CD8-positive, alpha-beta memory T cell (primary cell): ENCODE measurements around the gene RHOJ. TPM values are rescaled to one million over a fixed set of nuclear protein-coding genes. Genes with fewer than 3 reads are reported as not detected.

Experiments used
- CTCF ChIA-PET: fragments of 350-600 bp; sonication (Branson Sonifier 250); formaldehyde crosslinking; loops from one replicate; lab custom pipeline; 2021; ENCODE audit warnings: antibody characterized with exemption; lab: Charles Lee
- POLR2A ChIA-PET: fragments of 350-600 bp; sonication (Branson Sonifier 250); formaldehyde crosslinking; loops from one replicate; lab custom pipeline; 2021; ENCODE audit warnings: antibody characterized with exemption; lab: Charles Lee
- DNase-seq, 5 donors: peaks; one replicate each; pipeline versions ENCODE4 v3.0.0 to v3.0.0-alpha.2; 2020 to 2022; ENCODE audit warnings: mixed read lengths in 1 of 5
- H3K27ac ChIP-seq: one replicate; pipeline ENCODE4 v1.7.0; 2013; ENCODE audit warnings: low read depth, mild to moderate bottlenecking, low read length, moderate library complexity
- H3K27me3 ChIP-seq: 2 replicates; pipeline ENCODE4 v1.7.0; 2013; ENCODE audit warnings: low read length, mild to moderate bottlenecking; ENCODE audit not compliant: insufficient read depth, poor library complexity, severe bottlenecking
- H3K36me3 ChIP-seq: 2 replicates; pipeline ENCODE4 v1.7.0; 2013; ENCODE audit warnings: mild to moderate bottlenecking, low read length, moderate library complexity; ENCODE audit not compliant: insufficient read depth
- H3K4me1 ChIP-seq: 2 replicates; pipeline ENCODE4 v1.7.0; 2013; ENCODE audit warnings: mild to moderate bottlenecking, low read length, moderate library complexity; ENCODE audit not compliant: insufficient read depth
- H3K4me3 ChIP-seq: 2 replicates; pipeline ENCODE4 v1.7.0; 2013; ENCODE audit warnings: mild to moderate bottlenecking, low read length
- H3K9me3 ChIP-seq: 2 replicates; pipeline ENCODE4 v1.7.0; 2013; ENCODE audit warnings: mild to moderate bottlenecking, low read length
- H3K27ac Mint-ChIP-seq, 8 donors: one replicate each; pipeline ENCODE4 v1.8.0; 2020 to 2021; ENCODE audit warnings: mixed read lengths in 8 of 8, mild to moderate bottlenecking in 6 of 8, inconsistent platforms in 3 of 8, moderate library complexity in 3 of 8
- H3K27me3 Mint-ChIP-seq, 2 donors: one replicate each; pipeline ENCODE4 v1.8.0; 2020 to 2021; ENCODE audit warnings: mixed read lengths in 2 of 2, mild to moderate bottlenecking in 1 of 2, moderate library complexity in 1 of 2
- H3K36me3 Mint-ChIP-seq, 3 donors: one replicate each; pipeline ENCODE4 v1.8.0; 2020 to 2021; ENCODE audit warnings: mixed read lengths in 3 of 3, inconsistent platforms in 1 of 3, mild to moderate bottlenecking in 1 of 3
- H3K4me1 Mint-ChIP-seq, 3 donors: one replicate each; pipeline ENCODE4 v1.8.0; 2020 to 2021; ENCODE audit warnings: mixed read lengths in 3 of 3, inconsistent platforms in 1 of 3, mild to moderate bottlenecking in 1 of 3
- H3K4me3 Mint-ChIP-seq, 7 donors: one replicate each; pipeline ENCODE4 v1.8.0; 2020 to 2021; ENCODE audit warnings: mixed read lengths in 7 of 7, mild to moderate bottlenecking in 6 of 7, moderate library complexity in 4 of 7, inconsistent platforms in 2 of 7
- H3K9me3 Mint-ChIP-seq, 5 donors: one replicate each; pipeline ENCODE4 v1.8.0; 2020 to 2022; ENCODE audit warnings: mixed read lengths in 5 of 5, mild to moderate bottlenecking in 3 of 5, moderate library complexity in 2 of 5, inconsistent platforms in 1 of 5
- polyA plus RNA-seq: library from polyadenylated mRNA; unstranded; fragments of 300-500 nt; fragmentation: Illumina TruSeq; gene quantifications from one replicate; pipeline ENCODE4 v1.2.3, GENCODE V29; 2021
- total RNA-seq, 2 experiments: library from RNA; stranded (reverse); gene quantifications; one replicate each; pipeline ENCODE4 v1.2.3, GENCODE V29; 2021

Gene RHOJ
- total and polyA plus RNA-seq, 3 experiments from 2014 or later, result not detected

- Histone ChIP-seq H3K4me3 (no peak overlapping the region), H3K36me3 (no peaks in the 10 kb centered on the region), H3K27me3 (no peaks in the 10 kb centered on the region), H3K27ac (no peak overlapping the region), H3K4me1 (no peaks in the 10 kb centered on the region), H3K9me3 (no peaks in the 10 kb centered on the region)
- POLR2A ChIA-PET, result no interaction called here
- H3K36me3 Mint-ChIP-seq, result no peaks in the 10 kb centered on the region
- no peak overlapping the region for H3K4me3 Mint-ChIP-seq
- peaks cover 0 to 2% of the 10 kb centered on the region in 2 donors for H3K27me3 Mint-ChIP-seq
- no peak overlapping the region for H3K27ac Mint-ChIP-seq
- peaks cover 0 to 1% (median 0%) of the 10 kb centered on the region in 5 donors for H3K9me3 Mint-ChIP-seq
- no peaks in the 10 kb centered on the region for H3K4me1 Mint-ChIP-seq
- CTCF ChIA-PET, result no interaction called here
- DNase-seq, result no peak
Observed at GRCh38 chr14:63175531-63175930, 28.7 kb upstream of the RHOJ start.

DNA sequence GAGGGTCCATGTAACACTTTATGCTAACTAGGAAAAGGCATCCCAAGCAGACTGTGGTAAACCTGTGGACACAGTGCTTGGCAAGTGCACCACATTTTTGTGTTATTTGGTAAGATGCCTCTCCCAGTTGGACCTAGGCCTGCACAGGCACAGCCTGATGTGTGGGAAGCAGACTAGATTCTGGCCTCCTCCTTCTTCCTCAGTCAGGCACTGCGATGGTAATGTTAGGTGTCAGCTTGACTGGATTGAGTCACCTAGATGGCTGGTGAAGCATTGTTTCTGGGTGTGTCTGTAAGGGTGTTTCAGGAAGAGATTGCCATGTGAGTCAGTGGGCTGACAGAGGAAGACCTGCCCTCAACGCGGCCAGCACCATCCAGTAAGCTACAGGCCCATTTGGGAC lies 25.3 kb upstream of the RHOJ start:
- H3K9me3 Mint-ChIP-seq, result peaks cover 0 to 5% (median 0%) of the 10 kb centered on the region in 5 donors
- H3K4me1 Mint-ChIP-seq, result no peaks in the 10 kb centered on the region
- no peaks in the 10 kb centered on the region for H3K27me3 ChIP-seq
- POLR2A ChIA-PET, result no interaction called here
- no peak overlapping the region for H3K27ac Mint-ChIP-seq
- H3K27me3 Mint-ChIP-seq, result peaks cover 2 to 10% of the 10 kb centered on the region in 2 donors
- no peak overlapping the region for H3K27ac ChIP-seq
- CTCF ChIA-PET, result no interaction called here
- DNase-seq, result no peak
- H3K4me3 Mint-ChIP-seq, result no peak overlapping the region
- no peaks in the 10 kb centered on the region for H3K36me3 ChIP-seq
- no peaks in the 10 kb centered on the region for H3K4me1 ChIP-seq
- H3K4me3 ChIP-seq, result no peak overlapping the region
- H3K36me3 Mint-ChIP-seq, result no peaks in the 10 kb centered on the region
- no peaks in the 10 kb centered on the region for H3K9me3 ChIP-seq

DNA sequence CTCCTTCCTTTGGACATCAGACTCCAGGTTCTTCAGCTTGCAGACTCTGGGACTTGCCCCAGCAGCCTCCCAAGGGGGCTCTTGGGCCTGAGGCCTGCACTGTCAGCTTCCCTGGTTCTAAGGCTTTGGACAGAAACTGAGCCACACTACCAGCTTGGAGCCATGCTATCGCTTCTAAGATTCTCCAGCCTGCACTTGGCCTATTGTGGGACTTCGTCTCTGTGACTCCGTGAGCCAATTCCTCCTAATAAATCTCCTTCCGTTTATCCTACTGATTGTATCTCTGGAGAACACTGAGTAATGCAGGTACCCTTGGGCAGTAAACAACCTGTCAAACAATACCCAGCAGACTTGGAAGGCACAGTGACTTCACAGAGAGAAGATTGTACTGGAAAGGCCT lies 24.9 kb upstream of the RHOJ start:
- Histone ChIP-seq H3K9me3 (no peaks in the 10 kb centered on the region), H3K4me1 (no peaks in the 10 kb centered on the region), H3K27ac (no peak overlapping the region), H3K36me3 (no peaks in the 10 kb centered on the region), H3K4me3 (no peak overlapping the region), H3K27me3 (no peaks in the 10 kb centered on the region)
- no peak for DNase-seq
- no peaks in the 10 kb centered on the region for H3K4me1 Mint-ChIP-seq
- no peak overlapping the region for H3K27ac Mint-ChIP-seq
- H3K4me3 Mint-ChIP-seq, result no peak overlapping the region
- peaks cover 0 to 5% (median 0%) of the 10 kb centered on the region in 5 donors for H3K9me3 Mint-ChIP-seq
- CTCF ChIA-PET, result no interaction called here
- POLR2A ChIA-PET, result no interaction called here
- H3K36me3 Mint-ChIP-seq, result no peaks in the 10 kb centered on the region
- peaks cover 2 to 13% of the 10 kb centered on the region in 2 donors for H3K27me3 Mint-ChIP-seq

DNA sequence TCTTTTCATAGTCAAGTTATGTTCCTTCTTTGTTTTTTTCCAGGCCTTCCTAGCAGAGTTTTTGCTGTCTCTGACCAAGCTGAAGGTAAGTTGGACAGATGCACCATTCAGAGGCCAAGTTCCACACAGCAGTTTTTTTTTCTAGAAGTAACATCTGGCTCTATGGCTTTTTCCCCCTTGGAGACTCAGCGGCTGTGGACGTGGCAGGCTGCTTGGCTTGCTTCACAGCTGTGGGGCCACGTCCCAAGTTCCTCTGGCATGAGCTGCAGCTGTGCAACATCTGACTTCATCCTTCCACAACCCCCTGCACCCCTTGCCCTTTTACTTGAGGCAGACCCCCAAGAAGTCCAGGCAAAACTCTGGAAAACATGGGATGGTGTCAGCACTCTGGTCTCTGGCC lies 24.2 kb upstream of the RHOJ start:
- ChIA-PET CTCF (no interaction called here), POLR2A (no interaction called here)
- Histone ChIP-seq H3K27ac (no peak overlapping the region), H3K27me3 (no peaks in the 10 kb centered on the region), H3K4me1 (no peaks in the 10 kb centered on the region), H3K9me3 (no peaks in the 10 kb centered on the region), H3K4me3 (no peak overlapping the region), H3K36me3 (no peaks in the 10 kb centered on the region)
- Mint-ChIP-seq H3K4me1 (no peaks in the 10 kb centered on the region), H3K4me3 (no peak overlapping the region), H3K36me3 (no peaks in the 10 kb centered on the region), H3K9me3 (peaks cover 0 to 5% (median 0%) of the 10 kb centered on the region in 5 donors), H3K27ac (no peak overlapping the region), H3K27me3 (peaks cover 2 to 13% of the 10 kb centered on the region in 2 donors)
- DNase-seq, result no peak

GRCh38 chr14:63182968-63183367 lies 21.3 kb upstream of the RHOJ start:
- H3K27me3 ChIP-seq, result no peaks in the 10 kb centered on the region
- no peaks in the 10 kb centered on the region for H3K4me1 ChIP-seq
- H3K36me3 ChIP-seq, result no peaks in the 10 kb centered on the region
- Mint-ChIP-seq H3K4me1 (no peaks in the 10 kb centered on the region), H3K27ac (no peak overlapping the region), H3K27me3 (peaks cover 2 to 16% of the 10 kb centered on the region in 2 donors), H3K4me3 (no peak overlapping the region), H3K9me3 (peaks cover 0 to 5% (median 0%) of the 10 kb centered on the region in 5 donors), H3K36me3 (no peaks in the 10 kb centered on the region)
- H3K9me3 ChIP-seq, result no peaks in the 10 kb centered on the region
- no peak overlapping the region for H3K27ac ChIP-seq
- DNase-seq, result no peak
- ChIA-PET POLR2A (no interaction called here), CTCF (no interaction called here)
- H3K4me3 ChIP-seq, result no peak overlapping the region

GRCh38 chr14:63186453-63186852 lies 17.8 kb upstream of the RHOJ start:
- H3K4me1 ChIP-seq, result no peaks in the 10 kb centered on the region
- Mint-ChIP-seq H3K9me3 (peaks cover 0 to 5% (median 0%) of the 10 kb centered on the region in 5 donors), H3K27me3 (peaks cover 0 to 23% of the 10 kb centered on the region in 2 donors), H3K36me3 (no peaks in the 10 kb centered on the region), H3K27ac (no peak overlapping the region), H3K4me1 (no peaks in the 10 kb centered on the region), H3K4me3 (no peak overlapping the region)
- H3K4me3 ChIP-seq, result no peak overlapping the region
- POLR2A ChIA-PET, result no interaction called here
- H3K27me3 ChIP-seq, result no peaks in the 10 kb centered on the region
- CTCF ChIA-PET, result no interaction called here
- H3K9me3 ChIP-seq, result no peaks in the 10 kb centered on the region
- no peak overlapping the region for H3K27ac ChIP-seq
- no peak for DNase-seq
- no peaks in the 10 kb centered on the region for H3K36me3 ChIP-seq

DNA sequence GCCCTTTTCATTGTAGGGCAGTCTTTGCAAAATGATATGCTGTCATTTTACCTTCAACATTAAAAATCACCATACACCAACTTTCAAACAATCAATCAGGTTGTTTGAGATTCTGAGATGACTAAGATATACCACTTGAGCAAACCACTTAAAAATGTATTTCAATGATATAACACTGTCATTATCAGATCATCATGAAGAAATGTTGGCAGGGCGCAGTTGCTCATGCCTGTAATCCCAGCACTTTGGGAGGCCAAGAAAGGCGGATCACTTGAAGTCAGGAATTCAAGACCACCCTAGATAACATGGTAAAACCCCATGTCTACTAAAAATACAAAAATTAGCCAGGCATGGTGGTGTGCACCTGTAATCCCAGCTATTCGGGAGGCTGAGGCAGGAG lies 13.0 kb upstream of the RHOJ start:
- H3K4me3 Mint-ChIP-seq, result no peak overlapping the region
- peaks cover 0 to 9% (median 0%) of the 10 kb centered on the region in 5 donors for H3K9me3 Mint-ChIP-seq
- Histone ChIP-seq H3K4me1 (no peaks in the 10 kb centered on the region), H3K27ac (no peak overlapping the region), H3K36me3 (no peaks in the 10 kb centered on the region), H3K9me3 (no peaks in the 10 kb centered on the region), H3K4me3 (no peak overlapping the region), H3K27me3 (no peaks in the 10 kb centered on the region)
- ChIA-PET CTCF (no interaction called here), POLR2A (no interaction called here)
- no peak overlapping the region for H3K27ac Mint-ChIP-seq
- no peak for DNase-seq
- H3K27me3 Mint-ChIP-seq, result peaks cover 2 to 7% of the 10 kb centered on the region in 2 donors
- H3K4me1 Mint-ChIP-seq, result no peaks in the 10 kb centered on the region
- no peaks in the 10 kb centered on the region for H3K36me3 Mint-ChIP-seq

DNA sequence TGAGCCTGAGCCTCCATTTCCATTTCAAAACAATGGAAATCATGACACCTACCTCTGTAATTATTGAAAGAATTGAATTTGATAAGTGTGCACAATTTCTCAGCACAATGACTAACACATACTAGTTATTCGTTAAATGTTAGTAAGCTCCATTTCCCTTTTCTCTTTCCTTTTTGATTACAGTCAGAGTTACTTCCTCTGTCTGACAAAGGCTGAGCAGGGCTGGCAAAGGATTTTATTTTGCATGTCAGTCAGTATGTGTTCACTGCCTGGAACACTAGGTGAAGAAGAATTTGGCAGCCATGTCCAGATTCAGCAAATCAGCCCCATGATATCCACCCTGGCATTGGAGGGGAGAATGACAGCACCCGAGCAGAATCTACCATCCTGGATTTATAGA lies 12.2 kb upstream of the RHOJ start:
- POLR2A ChIA-PET, result no interaction called here
- no peaks in the 10 kb centered on the region for H3K36me3 Mint-ChIP-seq
- no peak overlapping the region for H3K4me3 ChIP-seq
- no peaks in the 10 kb centered on the region for H3K27me3 ChIP-seq
- no peaks in the 10 kb centered on the region for H3K4me1 Mint-ChIP-seq
- H3K27me3 Mint-ChIP-seq, result peaks cover 2 to 8% of the 10 kb centered on the region in 2 donors
- no peaks in the 10 kb centered on the region for H3K9me3 ChIP-seq
- H3K36me3 ChIP-seq, result no peaks in the 10 kb centered on the region
- DNase-seq, result no peak
- H3K4me1 ChIP-seq, result no peaks in the 10 kb centered on the region
- CTCF ChIA-PET, result no interaction called here
- no peak overlapping the region for H3K27ac Mint-ChIP-seq
- peaks cover 0 to 9% (median 0%) of the 10 kb centered on the region in 5 donors for H3K9me3 Mint-ChIP-seq
- no peak overlapping the region for H3K27ac ChIP-seq
- no peak overlapping the region for H3K4me3 Mint-ChIP-seq

DNA sequence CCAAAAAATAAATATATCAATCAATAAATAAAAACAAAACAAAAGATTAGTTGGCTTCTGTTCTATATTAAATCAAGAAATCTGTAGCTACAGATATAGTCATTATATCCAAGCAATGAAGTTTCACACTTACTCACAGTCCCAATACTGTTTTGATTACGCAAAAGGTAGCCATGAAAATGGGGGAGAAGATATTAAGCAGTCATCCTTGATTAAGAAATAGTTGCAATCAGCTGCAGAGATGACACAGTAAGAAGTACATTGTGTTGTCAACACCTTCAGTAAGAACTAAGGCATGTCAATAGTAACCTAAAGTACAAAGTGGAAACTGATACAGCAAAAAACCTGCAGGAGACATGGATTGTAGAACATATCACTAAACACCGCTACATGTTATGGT lies 11.0 kb upstream of the RHOJ start:
- no peaks in the 10 kb centered on the region for H3K4me1 ChIP-seq
- no peaks in the 10 kb centered on the region for H3K9me3 ChIP-seq
- no peak overlapping the region for H3K4me3 ChIP-seq
- H3K36me3 Mint-ChIP-seq, result peaks cover 0 to 3% (median 0%) of the 10 kb centered on the region in 3 donors
- CTCF ChIA-PET, result no interaction called here
- peaks cover 2 to 11% of the 10 kb centered on the region in 2 donors for H3K27me3 Mint-ChIP-seq
- no peaks in the 10 kb centered on the region for H3K36me3 ChIP-seq
- H3K27ac ChIP-seq, result no peak overlapping the region
- no peak for DNase-seq
- H3K27me3 ChIP-seq, result no peaks in the 10 kb centered on the region
- no peak overlapping the region for H3K4me3 Mint-ChIP-seq
- H3K27ac Mint-ChIP-seq, result no peak overlapping the region
- POLR2A ChIA-PET, result no interaction called here
- peaks cover 0 to 12% (median 0%) of the 10 kb centered on the region in 5 donors for H3K9me3 Mint-ChIP-seq
- no peaks in the 10 kb centered on the region for H3K4me1 Mint-ChIP-seq
